ENCODE measurements around the gene CERS6. TPM values are rescaled to one million over a fixed set of nuclear protein-coding genes. Genes with fewer than 3 reads are reported as not detected.

The CERS6 gene
- total RNA-seq, 1 experiment from 2014 or later = 30.3 TPM

GRCh38 chr2:168538534-168538933 lies 82.5 kb downstream of the CERS6 start:
- DNase-seq (ENCODE audit: low read depth, low spot score) (no peak), ATAC-seq (0 out of 2 replicates have a peak, but pooled peaks have one; percentile 44)
- Histone ChIP-seq H3K27ac (ENCODE audit: low read length) (no peak overlapping the region), H3K27me3 (ENCODE audit: control insufficient read depth, insufficient read depth, low read length) (no peaks in the 10 kb centered on the region), H3K4me1 (ENCODE audit: control insufficient read depth, insufficient read depth, low read length) (no peaks in the 10 kb centered on the region), H3K9me3 (ENCODE audit: control insufficient read depth, insufficient read depth, low read depth, low read length) (peaks cover 4% of the 10 kb centered on the region; the same call in 1 of the 2 replicates), H3K4me3 (ENCODE audit: low read depth in 2 of 2, low read length in 2 of 2) (no peak overlapping the region), H3K36me3 (ENCODE audit: control insufficient read depth, insufficient read depth, low read length) (no peaks in the 10 kb centered on the region)
- intact Hi-C loops (cut with micrococcal nuclease; ENCODE audit: unreplicated experiment) = no loop called here
- no TSS peak for BruUV-seq (replicated peaks)
- in situ Hi-C loops (cut with HindIII; ENCODE audit: low pct_unique_long_range_greater_than_20kb, low sequenced_read_pairs) = no loop called here
- no peak for TF ChIP-seq TCF7L2 (IDR thresholded peaks at IDR 0.05; ENCODE audit: low read depth, low read length)
- no peak for TF ChIP-seq POLR2AphosphoS5 (IDR thresholded peaks at IDR 0.05; ENCODE audit: low read depth, low read length)
- TF ChIP-seq REST (IDR thresholded peaks at IDR 0.05; ENCODE audit: insufficient read depth in 1 of 2, low read depth in 2 of 2, low read length in 1 of 2) = no peak
- TF ChIP-seq CTCF (IDR thresholded peaks at IDR 0.05) = no peak
- TF ChIP-seq SIN3A (IDR thresholded peaks at IDR 0.05; ENCODE audit: borderline replicate concordance, insufficient read depth, low read depth, low read length) = no peak
- ChIA-PET POLR2A (no interaction called here), CTCF (no interaction called here)

- ATAC-seq = no peak
- Histone ChIP-seq H3K9me3 (ENCODE audit: control insufficient read depth, insufficient read depth, low read depth, low read length) (peaks cover 4% of the 10 kb centered on the region; the same call in 1 of the 2 replicates), H3K36me3 (ENCODE audit: control insufficient read depth, insufficient read depth, low read length) (no peaks in the 10 kb centered on the region), H3K4me1 (ENCODE audit: control insufficient read depth, insufficient read depth, low read length) (no peaks in the 10 kb centered on the region), H3K4me3 (ENCODE audit: low read depth in 2 of 2, low read length in 2 of 2) (no peak overlapping the region), H3K27me3 (ENCODE audit: control insufficient read depth, insufficient read depth, low read length) (no peaks in the 10 kb centered on the region), H3K27ac (ENCODE audit: low read length) (no peak overlapping the region)
- intact Hi-C loops (cut with micrococcal nuclease; ENCODE audit: unreplicated experiment) = no loop called here
- POLR2A ChIA-PET = no interaction called here
- CTCF ChIA-PET = no interaction called here
- in situ Hi-C loops (cut with HindIII; ENCODE audit: low pct_unique_long_range_greater_than_20kb, low sequenced_read_pairs) = no loop called here
- BruUV-seq (replicated peaks) = no TSS peak
- TF ChIP-seq SIN3A (IDR thresholded peaks at IDR 0.05; ENCODE audit: borderline replicate concordance, insufficient read depth, low read depth, low read length) (no peak), REST (IDR thresholded peaks at IDR 0.05; ENCODE audit: insufficient read depth in 1 of 2, low read depth in 2 of 2, low read length in 1 of 2) (no peak), POLR2AphosphoS5 (IDR thresholded peaks at IDR 0.05; ENCODE audit: low read depth, low read length) (no peak), CTCF (IDR thresholded peaks at IDR 0.05) (no peak), TCF7L2 (IDR thresholded peaks at IDR 0.05; ENCODE audit: low read depth, low read length) (no peak)
- DNase-seq (ENCODE audit: low read depth, low spot score) = no peak
Measured at GRCh38 chr2:168539945-168540344, 83.9 kb downstream of the CERS6 start.
